Cardiac muscle cell (in vitro differentiated cells and primary cell): ENCODE data around the gene UCHL5. TPM values are rescaled to one million over a fixed set of nuclear protein-coding genes. Genes with fewer than 3 reads are reported as not detected.

Experiments used
- DNase-seq, 2 donors: peaks; one replicate each; pipeline versions ENCODE4 v3.0.0 to v3.0.0-alpha.2; 2010 to 2017; ENCODE audit warnings: low read depth in 1 of 2, low spot score in 1 of 2
- H3K27ac ChIP-seq: fragments of 200-600 bp; sonication (generic); 2 replicates; pipeline ENCODE4 v1.5.1; 2016
- H3K27me3 ChIP-seq: fragments of 200-600 bp; sonication (generic); 2 replicates; pipeline ENCODE4 v1.6.0; 2016; ENCODE audit warnings: control low read depth
- H3K36me3 ChIP-seq: fragments of 200-600 bp; sonication (generic); 2 replicates; pipeline ENCODE4 v1.5.1; 2016; ENCODE audit warnings: control low read depth
- H3K4me1 ChIP-seq: fragments of 200-600 bp; sonication (generic); 2 replicates; pipeline ENCODE4 v1.8.1; 2017; ENCODE audit warnings: low read depth, mild to moderate bottlenecking, mixed run types
- H3K4me3 ChIP-seq: fragments of 200-600 bp; sonication (generic); 2 replicates; pipeline ENCODE4 v1.5.1; 2016; ENCODE audit warnings: mild to moderate bottlenecking
- H3K9me3 ChIP-seq: fragments of 200-600 bp; sonication (generic); 2 replicates; pipeline ENCODE4 v1.5.1; 2017; ENCODE audit warnings: low read depth, mild to moderate bottlenecking, control low read depth
- polyA plus RNA-seq: library from polyadenylated mRNA; unstranded; fragments of >200 nt; fragmentation: Nextera tagmentation; extraction: Ambion mirVana; gene quantifications from 2 replicates; pipeline ENCODE4 v1.2.1, GENCODE V29; 2016
- total RNA-seq: library from RNA; depleted of rRNA; stranded (reverse); fragments of >200 nt; gene quantifications from 2 replicates; pipeline ENCODE4 v1.2.3, GENCODE V29; 2016
- TF ChIP-seq, protein P1 (sequence below): IDR thresholded peaks from 2 replicates; pipeline ENCODE4 v1.5.1; 2012; ENCODE audit warnings: low read depth, mild to moderate bottlenecking, low read length

The UCHL5 gene
- total and polyA plus RNA-seq, 2 experiments from 2014 or later = 34.4 to 42.5 TPM

- Histone ChIP-seq H3K9me3 (no peaks in the 10 kb centered on the region), H3K4me1 (no peaks in the 10 kb centered on the region), H3K27me3 (no peaks in the 10 kb centered on the region), H3K4me3 (no peak overlapping the region), H3K27ac (no peak overlapping the region), H3K36me3 (no peaks in the 10 kb centered on the region)
- DNase-seq = no peak
- TF ChIP-seq, protein P1, sequence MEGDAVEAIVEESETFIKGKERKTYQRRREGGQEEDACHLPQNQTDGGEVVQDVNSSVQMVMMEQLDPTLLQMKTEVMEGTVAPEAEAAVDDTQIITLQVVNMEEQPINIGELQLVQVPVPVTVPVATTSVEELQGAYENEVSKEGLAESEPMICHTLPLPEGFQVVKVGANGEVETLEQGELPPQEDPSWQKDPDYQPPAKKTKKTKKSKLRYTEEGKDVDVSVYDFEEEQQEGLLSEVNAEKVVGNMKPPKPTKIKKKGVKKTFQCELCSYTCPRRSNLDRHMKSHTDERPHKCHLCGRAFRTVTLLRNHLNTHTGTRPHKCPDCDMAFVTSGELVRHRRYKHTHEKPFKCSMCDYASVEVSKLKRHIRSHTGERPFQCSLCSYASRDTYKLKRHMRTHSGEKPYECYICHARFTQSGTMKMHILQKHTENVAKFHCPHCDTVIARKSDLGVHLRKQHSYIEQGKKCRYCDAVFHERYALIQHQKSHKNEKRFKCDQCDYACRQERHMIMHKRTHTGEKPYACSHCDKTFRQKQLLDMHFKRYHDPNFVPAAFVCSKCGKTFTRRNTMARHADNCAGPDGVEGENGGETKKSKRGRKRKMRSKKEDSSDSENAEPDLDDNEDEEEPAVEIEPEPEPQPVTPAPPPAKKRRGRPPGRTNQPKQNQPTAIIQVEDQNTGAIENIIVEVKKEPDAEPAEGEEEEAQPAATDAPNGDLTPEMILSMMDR = no peak
Observed at GRCh38 chr1:193011406-193011805, 47.8 kb downstream of the UCHL5 start.

DNA sequence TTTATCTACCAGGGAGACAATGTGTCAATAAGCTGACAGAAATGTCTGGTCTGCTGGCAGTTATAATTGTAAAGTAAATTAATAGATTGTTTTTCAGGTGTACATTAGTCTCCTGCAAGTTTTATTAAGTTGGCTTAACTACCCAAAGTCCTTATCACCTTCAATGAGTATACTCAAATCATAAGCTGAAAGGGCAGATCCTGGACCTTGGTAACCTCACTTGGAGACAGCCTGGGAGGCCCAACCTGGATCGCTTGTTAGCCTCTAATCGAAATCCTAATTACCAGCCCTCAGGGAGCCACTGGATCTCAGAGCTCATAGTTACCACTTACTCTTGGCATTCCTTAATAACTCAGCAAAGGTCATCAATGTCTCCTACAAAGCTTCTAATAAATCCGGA, 49.7 kb downstream of the UCHL5 start:
- Histone ChIP-seq H3K4me3 (no peak overlapping the region), H3K36me3 (no peaks in the 10 kb centered on the region), H3K9me3 (no peaks in the 10 kb centered on the region), H3K27ac (no peak overlapping the region), H3K27me3 (no peaks in the 10 kb centered on the region), H3K4me1 (no peaks in the 10 kb centered on the region)
- TF ChIP-seq, protein P1 = no peak
- DNase-seq = no peak

GRCh38 chr1:193005785-193006184, 53.4 kb downstream of the UCHL5 start:
- H3K36me3 ChIP-seq = no peaks in the 10 kb centered on the region
- no peaks in the 10 kb centered on the region for H3K27me3 ChIP-seq
- H3K27ac ChIP-seq = no peak overlapping the region
- no peaks in the 10 kb centered on the region for H3K4me1 ChIP-seq
- no peak overlapping the region for H3K4me3 ChIP-seq
- H3K9me3 ChIP-seq = no peaks in the 10 kb centered on the region
- no peak for DNase-seq
- TF ChIP-seq, protein P1 = no peak

GRCh38 chr1:192998536-192998935, 60.6 kb downstream of the UCHL5 start:
- Histone ChIP-seq H3K4me3 (no peak overlapping the region), H3K36me3 (peaks cover 4% of the 10 kb centered on the region), H3K27me3 (no peaks in the 10 kb centered on the region), H3K4me1 (no peaks in the 10 kb centered on the region), H3K9me3 (no peaks in the 10 kb centered on the region), H3K27ac (no peak overlapping the region)
- no peak for DNase-seq
- TF ChIP-seq, protein P1 = peak; percentile 18

- no peak for DNase-seq
- Histone ChIP-seq H3K27me3 (no peaks in the 10 kb centered on the region), H3K36me3 (peaks cover 4% of the 10 kb centered on the region), H3K4me1 (no peaks in the 10 kb centered on the region), H3K9me3 (no peaks in the 10 kb centered on the region), H3K27ac (no peak overlapping the region), H3K4me3 (no peak overlapping the region)
- TF ChIP-seq, protein P1 = no peak
Observed at GRCh38 chr1:192994141-192994540, 65.0 kb downstream of the UCHL5 start.
